GM12892 (cell line): ENCODE measurements around the gene TYRO3. TPM values are rescaled to one million over a fixed set of nuclear protein-coding genes. Genes with fewer than 3 reads are reported as not detected.

Experiments
- DNase-seq: peaks from one replicate; pipeline ENCODE4 v3.0.0; 2011; ENCODE audit not compliant: insufficient read length
- FAIRE-seq: peaks from 2 replicates; lab custom pipeline; 2011; peaks lifted over from hg19 to GRCh38; lab: Jason Lieb, UNC
- POLR2A ChIP-seq: IDR thresholded peaks from 2 replicates; pipeline ENCODE4 v1.6.1; 2011; ENCODE audit warnings: low read depth, low read length, control low read depth
- POLR2AphosphoS5 ChIP-seq: IDR thresholded peaks from 2 replicates; pipeline ENCODE4 v1.6.1; 2011; ENCODE audit warnings: low read depth, low read length, control low read depth
- TAF1 ChIP-seq: IDR thresholded peaks from 2 replicates; pipeline ENCODE4 v1.6.1; 2011; ENCODE audit warnings: low read depth, mild to moderate bottlenecking, control low read depth, low read length, borderline replicate concordance
- polyA plus RNA-seq: library from polyadenylated mRNA; unstranded; fragments of >200 nt; gene quantifications from one replicate; pipeline ENCODE4 v1.2.1, GENCODE V29; 2012; ENCODE audit warnings: missing spikeins, inconsistent platforms; ENCODE audit not compliant: missing spikeins

The TYRO3 gene
- polyA plus RNA-seq, result 0.13 TPM

GRCh38 chr15:41558400-41559238 is at the start of gene TYRO3:
TYRO3 (plus strand) TSS chr15:41559212; CDS start chr15:41559258, 46 bp downstream.
- no peak for FAIRE-seq
- peak; percentile 73 for DNase-seq
- no peak for TF ChIP-seq POLR2A
- TF ChIP-seq TAF1, result no peak
- no peak for TF ChIP-seq POLR2AphosphoS5

- TF ChIP-seq POLR2AphosphoS5 (no peak), POLR2A (no peak), TAF1 (no peak)
- DNase-seq (no peak), FAIRE-seq (no peak)
These were observed 48.3 kb upstream of the TYRO3 start for GRCh38 chr15:41510728-41511127.

GRCh38 chr15:41511331-41511898 is 47.6 kb upstream of the TYRO3 start:
- DNase-seq (no peak), FAIRE-seq (no peak)
- TF ChIP-seq POLR2AphosphoS5 (no peak), POLR2A (no peak), TAF1 (no peak)

- no peak for DNase-seq
- no peak for FAIRE-seq
- TF ChIP-seq TAF1 (no peak), POLR2A (no peak), POLR2AphosphoS5 (no peak)
These were observed 47.1 kb upstream of the TYRO3 start for GRCh38 chr15:41511899-41512369.

GRCh38 chr15:41512512-41512939 is 46.5 kb upstream of the TYRO3 start:
- no peak for DNase-seq
- TF ChIP-seq POLR2A (no peak), POLR2AphosphoS5 (no peak), TAF1 (no peak)
- FAIRE-seq, result no peak

DNA sequence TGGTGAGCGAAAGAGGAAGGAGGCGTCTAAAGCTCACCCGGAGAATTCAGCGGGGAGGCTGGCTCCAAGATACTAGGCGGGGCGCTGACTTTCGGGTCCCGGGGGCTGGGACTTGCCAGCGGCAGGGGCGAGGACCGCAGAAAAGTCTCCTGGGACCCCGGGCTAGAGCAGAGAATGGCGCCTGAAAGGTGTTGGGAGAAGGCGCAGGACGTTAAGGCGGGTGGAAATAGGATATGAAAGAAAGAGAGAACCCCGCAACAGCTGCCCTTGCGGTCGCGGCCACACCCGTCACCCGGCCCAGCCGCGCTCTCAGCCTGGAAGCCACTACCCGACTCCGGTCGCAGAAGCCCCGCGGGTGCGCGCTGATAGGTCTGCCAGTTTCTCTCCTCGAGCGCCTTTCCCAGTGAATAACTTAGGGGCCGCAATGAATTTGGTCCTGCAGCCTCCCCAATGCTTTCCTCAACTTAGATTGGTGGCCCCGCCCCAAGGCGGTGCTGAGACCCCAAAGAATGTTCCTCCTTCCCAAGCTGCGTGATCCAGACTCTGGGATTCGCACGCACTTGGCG is 46.0 kb upstream of the TYRO3 start:
- TF ChIP-seq POLR2AphosphoS5 (no peak), TAF1 (no peak), POLR2A (no peak)
- DNase-seq (no peak), FAIRE-seq (no peak)

DNA sequence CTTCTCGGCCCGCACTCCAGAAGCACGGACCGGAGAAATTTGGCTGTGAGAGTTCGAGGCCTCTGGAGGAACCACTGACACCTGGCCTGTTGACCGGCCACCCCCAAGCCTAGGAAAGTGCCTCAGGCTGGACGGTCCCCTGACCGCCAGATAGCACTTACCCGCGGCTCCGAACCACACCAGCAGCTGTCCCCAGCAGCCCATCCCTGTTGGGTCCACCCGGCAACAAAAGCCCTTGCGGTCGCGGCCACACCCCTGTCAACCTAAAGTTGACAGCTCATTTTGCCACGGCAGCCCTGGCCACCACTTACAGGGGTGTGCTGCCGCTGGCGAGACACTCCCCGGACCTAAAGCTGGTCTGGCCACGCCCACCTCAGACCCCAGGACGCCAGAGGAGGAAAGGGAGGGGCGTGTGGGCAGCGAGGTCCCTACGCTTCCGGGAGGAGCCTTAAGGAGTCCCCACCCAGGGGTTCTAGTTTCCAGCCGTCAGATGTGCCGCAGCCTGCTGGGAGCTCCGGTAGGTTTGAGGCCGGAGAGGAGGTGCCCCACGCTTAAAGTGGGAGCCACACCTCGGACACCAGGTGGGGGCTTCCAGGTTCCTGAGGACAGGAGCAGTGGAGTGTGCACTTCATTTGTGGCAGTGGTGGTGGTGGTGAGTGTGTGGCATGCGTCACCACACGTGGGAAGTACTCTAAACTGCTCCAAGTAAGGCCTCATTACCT is 45.3 kb upstream of the TYRO3 start, which contains the start of gene LTK:
TSS of gene LTK (minus strand) at position 322 of the 722 bp plus-strand sequence. CDS start at position 204, 118 bp downstream.
- FAIRE-seq, result no peak
- TF ChIP-seq TAF1, result no peak
- no peak for TF ChIP-seq POLR2A
- no peak for TF ChIP-seq POLR2AphosphoS5

GRCh38 chr15:41517895-41518449 is 41.0 kb upstream of the TYRO3 start:
- DNase-seq (no peak), FAIRE-seq (no peak)
- TF ChIP-seq POLR2AphosphoS5 (no peak), TAF1 (no peak), POLR2A (no peak)

More for the DNA sequence above, 45.3 kb upstream of the TYRO3 start, which contains the start of gene LTK:
- DNase-seq, result no peak

- no peak for TF ChIP-seq TAF1
- TF ChIP-seq POLR2AphosphoS5, result no peak
- no peak for TF ChIP-seq POLR2A
- DNase-seq (no peak), FAIRE-seq (no peak)
These were observed 38.4 kb upstream of the TYRO3 start for GRCh38 chr15:41520636-41521035.

GRCh38 chr15:41521614-41522013 is 37.4 kb upstream of the TYRO3 start:
- no peak for FAIRE-seq
- no peak for DNase-seq

DNA sequence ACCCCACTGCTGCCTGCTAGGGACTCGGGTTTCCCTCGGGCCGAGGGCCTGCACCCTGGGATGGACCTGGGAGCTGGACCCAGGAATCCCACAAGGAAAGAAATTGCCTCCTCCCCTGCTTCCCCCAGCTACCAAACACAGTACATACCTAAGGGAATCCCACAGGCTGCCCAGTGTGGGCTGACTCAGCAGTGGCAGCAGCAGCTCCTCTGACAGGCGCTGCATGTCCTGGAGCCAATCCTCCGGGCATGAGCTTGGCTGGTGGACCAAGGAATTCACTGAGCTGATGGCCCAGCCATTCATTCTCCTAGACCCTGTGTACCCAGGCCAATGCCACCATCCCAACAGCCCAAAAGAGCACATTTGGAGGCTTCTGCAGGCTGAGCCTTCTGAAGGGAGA is 35.9 kb upstream of the TYRO3 start:
- DNase-seq (no peak), FAIRE-seq (no peak)

More at GRCh38 chr15:41521614-41522013, 37.4 kb upstream of the TYRO3 start:
- TF ChIP-seq POLR2A, result no peak

More for the DNA sequence above, 35.9 kb upstream of the TYRO3 start:
- TF ChIP-seq POLR2A (no peak), TAF1 (no peak), POLR2AphosphoS5 (no peak)
